HG02981 (cell line): Measurements from ENCODE around the gene SEPTIN8.

Source experiments
- ATAC-seq: cut with Tn5 transposase; IDR thresholded peaks from one replicate; pipeline ENCODE4 v1.9.1; 2021; ENCODE audit warnings: mild to moderate bottlenecking, moderate library complexity; ENCODE audit not compliant: unreplicated experiment

SEPTIN8 gene

GRCh38 chr5:132718544-132719312 lies 58.3 kb downstream of the SEPTIN8 start:
- no peak for ATAC-seq

GRCh38 chr5:132714456-132715307 lies 62.4 kb downstream of the SEPTIN8 start:
- ATAC-seq = no peak

DNA sequence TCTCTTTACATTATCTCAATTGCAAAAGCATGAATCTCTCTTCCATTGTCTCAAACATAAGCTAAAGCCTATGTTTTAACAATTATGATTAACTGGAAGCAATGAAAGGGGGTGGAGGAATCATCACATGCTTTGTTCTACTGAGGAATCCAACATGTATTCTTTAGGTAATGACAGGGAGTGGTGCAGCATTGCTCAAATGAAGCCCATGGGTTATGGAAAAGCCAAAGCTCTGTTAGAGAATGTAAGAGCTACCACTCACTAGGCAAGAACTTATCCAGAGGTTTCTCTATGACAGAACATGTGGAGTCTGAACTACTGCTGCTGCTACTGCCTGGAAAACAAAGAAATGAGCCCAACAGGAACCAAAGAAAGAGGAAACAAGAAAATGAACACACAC lies 68.4 kb downstream of the SEPTIN8 start:
- ATAC-seq = no peak

DNA sequence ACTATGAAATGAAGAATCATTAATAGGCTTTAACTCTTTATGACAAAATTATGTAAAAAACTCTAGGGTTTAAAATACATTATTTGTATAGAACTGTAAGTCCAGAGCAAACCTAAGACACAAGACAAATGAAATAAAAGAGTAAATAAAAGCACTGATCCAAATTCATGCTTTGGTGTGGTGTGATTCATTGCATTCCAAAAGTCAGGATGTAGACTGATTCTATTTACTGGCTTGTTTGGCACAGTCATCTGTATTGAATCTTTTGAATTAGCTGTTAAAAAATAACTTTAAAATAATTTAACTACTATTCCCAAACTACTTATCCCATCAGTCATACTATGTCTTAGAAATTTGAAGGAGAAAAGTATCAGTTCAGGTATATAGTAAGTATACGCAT lies 72.2 kb downstream of the SEPTIN8 start:
- ATAC-seq = no peak
